ENCODE data around the gene RNASE2.
A peak's percentile ranks its signal among the peaks of the same experiment; 100 is the strongest.
"Not testable (repeated sequence)": the region's sequence is repeated elsewhere in the genome, so short reads cannot be mapped to it uniquely, and the experiment has no call there.

RNASE2 gene

DNA sequence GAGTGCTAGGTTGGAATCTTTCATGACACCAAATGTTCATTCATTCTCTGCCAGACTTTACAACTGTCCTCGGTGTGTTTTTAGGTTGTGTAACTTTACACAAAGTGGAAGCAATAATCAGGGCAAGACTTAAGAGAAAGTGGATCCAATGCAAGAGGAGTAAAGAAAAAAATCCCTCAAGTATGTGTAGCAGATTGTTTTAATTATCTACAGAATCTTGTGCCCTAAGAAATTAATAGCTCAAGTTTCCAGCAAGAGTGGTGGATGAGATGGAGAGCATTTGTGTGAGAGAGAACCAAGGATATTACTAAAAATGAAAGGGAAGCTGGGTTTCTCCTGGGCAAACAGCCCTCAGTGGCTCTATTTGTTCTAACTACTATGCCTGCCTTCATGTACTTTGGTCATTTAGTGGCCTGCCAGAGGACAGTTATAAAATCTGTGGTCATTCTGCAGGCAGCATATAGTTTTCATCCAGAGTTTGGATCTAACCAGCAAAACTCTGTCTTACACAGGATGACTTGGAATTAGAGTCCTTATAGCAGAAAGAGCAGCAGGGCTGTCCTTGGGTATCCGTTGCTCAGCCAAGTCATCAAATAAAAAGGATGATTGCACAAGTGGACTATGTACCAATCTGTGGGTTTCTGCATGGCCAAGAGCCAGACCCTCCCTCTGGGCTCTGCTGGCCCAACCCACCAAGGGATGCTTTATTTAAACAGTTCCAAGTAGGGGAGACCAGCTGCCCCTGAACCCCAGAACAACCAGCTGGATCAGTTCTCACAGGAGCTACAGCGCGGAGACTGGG is at the start of gene RNASE2:
TSS of gene RNASE2 (plus strand) at position 752 of the 802 bp plus-strand sequence. CDS start 285 bp downstream, outside the sequence.
- not testable (repeated sequence) for DNase-seq (ENCODE audit: low spot score)

DNA sequence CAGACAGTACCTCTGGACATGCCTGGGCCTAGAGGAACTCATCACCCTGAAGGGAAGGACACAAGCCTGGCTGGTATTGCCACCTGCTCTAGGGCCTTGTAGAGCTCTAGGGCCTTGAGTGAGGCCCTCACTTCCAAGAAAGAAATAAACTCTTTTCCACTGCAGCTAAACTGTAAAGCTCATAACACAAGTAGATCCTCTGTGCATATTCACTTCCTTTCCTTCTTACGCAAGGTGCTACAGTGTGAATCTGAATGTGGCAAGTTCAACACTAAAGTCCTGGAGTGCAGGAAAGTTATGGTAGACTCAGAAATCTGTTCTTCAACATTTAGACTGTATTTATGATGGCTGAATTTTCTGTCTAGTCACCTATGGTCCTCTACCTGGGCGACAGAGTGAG is 49.6 kb upstream of the RNASE2 start:
- no peak for DNase-seq (ENCODE audit: low spot score)

GRCh38 chr14:20907214-20907613 is 48.1 kb upstream of the RNASE2 start:
- no peak for DNase-seq (ENCODE audit: low spot score)

DNA sequence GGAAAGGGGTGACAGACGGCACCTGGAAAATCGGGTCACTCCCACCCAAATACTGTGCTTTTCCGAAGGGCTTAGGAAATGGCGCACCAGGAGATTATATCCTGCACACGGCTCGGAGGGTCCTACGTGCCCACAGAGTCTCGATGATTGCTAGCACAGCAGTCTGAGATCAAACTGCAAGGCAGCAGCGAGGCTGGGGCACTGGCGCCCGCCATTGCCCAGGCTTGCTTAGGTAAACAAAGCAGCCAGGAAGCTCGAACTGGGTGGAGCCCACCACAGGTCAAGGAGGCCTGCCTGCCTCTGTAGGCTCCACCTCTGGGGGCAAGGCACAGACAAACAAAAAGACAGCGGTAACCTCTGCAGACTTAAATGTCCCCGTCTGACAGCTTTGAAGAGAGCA is 44.5 kb upstream of the RNASE2 start:
- not testable (repeated sequence) for DNase-seq (ENCODE audit: low spot score)

DNA sequence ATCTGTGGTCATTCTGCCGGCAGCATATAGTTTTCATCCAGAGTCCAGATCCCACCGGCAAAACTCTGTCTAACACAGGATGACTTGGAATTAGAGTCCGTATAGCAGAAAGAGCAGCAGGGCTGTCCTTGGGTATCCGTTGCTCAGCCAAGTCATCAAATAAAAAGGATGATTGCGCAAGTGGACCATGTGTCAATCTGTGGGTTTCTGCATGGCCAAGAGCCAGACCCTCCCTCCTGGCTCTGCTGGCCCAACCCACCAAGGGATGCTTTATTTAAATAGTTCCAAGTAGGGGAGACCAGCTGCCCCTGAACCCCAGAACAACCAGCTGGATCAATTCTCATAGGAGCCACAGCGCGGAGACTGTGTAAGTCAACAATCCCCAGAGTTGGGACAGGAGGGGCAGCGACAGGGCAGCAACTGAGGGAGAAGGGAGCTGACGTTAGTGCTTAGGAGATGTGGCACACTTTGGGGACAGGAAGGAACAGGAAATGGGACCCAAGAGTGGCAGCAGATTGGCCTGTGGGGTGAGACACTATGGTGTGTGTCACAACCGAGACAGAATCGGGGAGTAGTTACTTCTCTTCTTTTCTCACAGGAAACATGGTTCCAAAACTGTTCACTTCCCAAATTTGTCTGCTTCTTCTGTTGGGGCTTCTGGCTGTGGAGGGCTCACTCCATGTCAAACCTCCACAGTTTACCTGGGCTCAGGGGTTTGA is 36.1 kb upstream of the RNASE2 start:
- DNase-seq (ENCODE audit: low spot score) = not testable (repeated sequence)

DNA sequence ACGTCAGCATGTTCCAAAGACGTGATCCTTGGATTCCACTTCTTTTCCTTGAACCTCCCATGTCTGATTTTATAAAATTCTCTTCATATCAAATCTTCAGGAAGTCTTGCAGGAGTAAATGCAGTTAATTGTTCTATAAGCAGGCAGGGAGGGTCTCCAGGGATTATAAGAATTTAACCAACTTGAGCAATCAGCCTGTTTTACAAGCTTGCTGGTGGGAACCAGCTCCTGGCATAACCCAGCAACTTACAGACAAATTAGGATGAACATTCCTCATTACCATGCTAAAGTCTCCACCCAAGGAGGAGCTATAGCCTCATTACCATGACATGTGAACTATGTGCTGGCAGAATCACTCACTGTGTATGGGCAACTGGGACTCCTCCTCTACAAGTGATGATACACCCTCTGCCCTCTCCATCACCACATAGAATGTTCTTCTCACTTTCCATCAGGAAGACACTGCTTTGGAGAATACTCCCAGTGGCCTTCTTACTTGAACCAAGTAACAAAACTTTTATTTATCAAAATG is 31.5 kb upstream of the RNASE2 start:
- not testable (repeated sequence) for DNase-seq (ENCODE audit: low spot score)

DNA sequence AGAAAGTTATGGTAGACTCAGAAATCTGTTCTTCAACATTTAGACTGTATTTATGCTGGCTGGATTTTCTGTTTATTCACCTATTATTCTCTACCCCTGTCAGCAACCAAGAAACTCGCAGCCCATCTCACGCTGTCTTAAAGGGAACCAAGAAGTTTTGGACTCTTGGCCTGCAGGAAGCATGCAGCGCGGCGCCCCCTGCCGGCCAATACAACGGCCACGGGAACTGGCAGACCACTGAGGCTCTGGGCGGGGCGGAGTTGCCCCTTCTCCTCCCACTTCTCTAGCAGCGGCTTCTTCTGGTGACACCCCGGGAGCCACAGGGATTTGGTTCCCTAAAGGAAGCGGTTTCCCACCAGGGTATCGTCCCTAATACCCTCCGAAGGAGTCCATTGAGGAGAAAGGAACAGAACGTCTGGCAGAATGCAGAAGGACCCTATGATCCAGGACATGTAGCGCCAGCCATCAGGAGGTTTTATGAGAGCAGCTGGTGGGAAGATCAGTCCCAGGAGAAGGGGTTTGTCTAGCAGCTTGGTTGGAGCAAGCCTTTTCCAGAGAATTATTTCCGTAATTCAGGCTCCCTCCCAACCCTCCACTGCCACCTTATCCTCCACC is 21.0 kb upstream of the RNASE2 start:
- DNase-seq (ENCODE audit: low spot score) = no peak

DNA sequence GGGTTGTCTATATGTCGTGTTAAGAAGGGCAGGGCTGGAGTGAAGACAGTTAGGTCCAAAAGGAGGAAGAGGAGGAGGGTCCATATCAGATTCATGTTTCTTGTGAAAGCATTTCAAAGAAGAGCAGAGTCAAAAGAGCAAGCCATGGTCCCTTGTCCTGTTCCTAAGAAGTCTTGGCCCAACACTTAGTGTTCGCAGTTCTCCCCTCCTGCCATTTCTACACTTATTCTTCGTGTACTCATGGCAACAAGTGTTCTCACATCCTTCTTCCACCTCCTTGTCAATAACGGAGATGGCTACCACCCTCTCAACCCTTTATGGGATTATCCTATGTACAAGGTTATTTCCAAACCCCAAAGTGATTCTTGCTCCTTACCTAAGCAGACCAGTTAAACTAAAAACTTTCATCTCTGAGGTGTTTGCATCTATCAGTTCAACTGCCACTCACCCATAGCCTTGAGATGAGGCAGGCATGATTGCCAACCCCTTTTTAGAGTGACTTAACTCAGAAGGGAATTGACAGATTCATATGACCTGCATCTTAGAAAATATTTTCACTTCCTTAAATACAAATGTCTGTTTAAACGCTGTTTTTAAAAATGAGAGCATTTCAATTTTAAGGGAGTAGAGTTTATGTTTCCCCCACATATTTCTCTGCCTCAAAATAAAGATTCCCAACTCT is 19.8 kb upstream of the RNASE2 start:
- no peak for DNase-seq (ENCODE audit: low spot score)

DNA sequence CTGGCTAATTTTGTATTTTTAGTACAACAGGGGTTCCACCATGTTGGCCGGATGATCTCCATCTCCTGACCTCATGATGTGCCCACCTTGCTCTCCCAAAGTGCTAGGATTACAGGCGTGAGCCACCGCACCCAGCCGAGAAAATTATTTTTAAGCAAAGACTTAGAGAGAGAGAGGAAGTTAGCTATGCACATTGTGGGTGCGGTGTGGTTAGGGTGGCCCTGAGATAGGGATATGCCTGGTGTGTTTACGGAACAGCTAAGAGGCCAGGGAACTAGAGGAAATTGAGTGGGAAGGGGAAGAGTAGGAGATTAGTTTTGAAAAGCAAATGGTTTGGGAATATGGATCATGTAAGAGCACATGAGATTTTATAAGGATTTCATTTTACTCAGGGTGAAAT is 10.1 kb upstream of the RNASE2 start:
- DNase-seq (ENCODE audit: low spot score) = not testable (repeated sequence)

GRCh38 chr14:20946707-20947106 is 8.6 kb upstream of the RNASE2 start:
- DNase-seq (ENCODE audit: low spot score) = not testable (repeated sequence)

DNA sequence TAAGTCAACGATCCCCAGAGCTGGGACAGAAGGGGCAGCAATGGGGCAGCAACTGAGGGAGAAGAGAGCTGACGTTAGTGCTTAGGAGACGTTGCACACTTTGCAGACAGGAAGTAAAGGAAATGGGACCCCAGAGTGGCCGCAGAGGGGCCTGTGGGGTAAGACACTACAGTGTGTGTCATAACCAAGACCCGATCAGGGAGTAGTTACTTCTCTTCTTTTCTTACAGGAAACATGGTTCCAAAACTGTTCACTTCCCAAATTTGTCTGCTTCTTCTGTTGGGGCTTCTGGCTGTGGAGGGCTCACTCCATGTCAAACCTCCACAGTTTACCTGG is 219 bp downstream of the RNASE2 start:
- DNase-seq (ENCODE audit: low spot score) = not testable (repeated sequence)

DNA sequence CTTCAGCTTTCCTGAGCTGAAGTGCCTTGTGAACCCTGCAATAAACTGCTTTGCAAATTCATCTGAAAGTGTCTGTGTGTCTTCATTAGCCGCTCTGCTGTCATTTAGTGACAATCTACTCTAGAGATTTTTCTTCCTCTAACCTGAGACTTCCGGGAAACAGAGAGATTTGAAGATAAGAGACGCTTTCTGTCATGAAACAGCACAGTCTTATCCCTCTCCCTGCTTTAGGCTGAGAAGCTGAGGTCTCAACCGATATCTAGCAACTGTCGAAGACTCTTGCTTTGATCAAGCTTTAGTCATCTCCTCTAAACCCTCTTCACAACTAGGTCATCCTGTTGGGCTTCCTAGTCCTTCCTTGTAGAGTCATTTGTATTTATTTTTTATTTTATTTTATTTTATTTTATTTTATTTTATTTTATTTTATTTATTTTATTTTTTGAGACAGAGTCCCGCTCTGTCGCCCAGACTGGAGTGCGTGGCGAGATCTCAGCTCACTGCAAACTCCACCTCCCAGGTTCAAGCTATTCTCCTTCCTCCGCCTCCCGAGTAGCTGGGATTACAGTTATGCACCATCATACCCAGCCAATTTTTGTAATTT is 1.2 kb downstream of the RNASE2 start:
- DNase-seq (ENCODE audit: low spot score) = no peak

DNA sequence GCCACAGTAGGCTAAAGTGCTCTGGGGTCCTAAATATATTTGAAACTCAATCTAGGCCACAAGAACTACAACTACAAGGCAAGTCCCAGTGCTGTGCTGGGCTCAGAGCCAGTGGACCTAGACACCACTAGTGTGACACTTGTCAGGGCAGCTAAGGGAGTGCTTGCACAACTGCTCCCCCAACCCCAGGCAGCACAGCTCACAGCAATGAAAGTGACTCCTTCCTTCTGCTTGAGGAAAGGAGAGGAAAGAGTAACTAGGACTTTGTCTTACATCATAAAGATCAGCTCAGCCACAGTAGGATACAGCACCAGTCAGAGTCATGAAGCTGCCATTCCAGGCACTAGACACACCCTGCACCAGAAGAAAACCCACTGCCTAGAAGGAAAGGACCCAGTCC is 3.7 kb downstream of the RNASE2 start:
- not testable (repeated sequence) for DNase-seq (ENCODE audit: low spot score)

GRCh38 chr14:20969336-20969735 is 14.0 kb downstream of the RNASE2 start:
- DNase-seq (ENCODE audit: low spot score) = no peak

DNA sequence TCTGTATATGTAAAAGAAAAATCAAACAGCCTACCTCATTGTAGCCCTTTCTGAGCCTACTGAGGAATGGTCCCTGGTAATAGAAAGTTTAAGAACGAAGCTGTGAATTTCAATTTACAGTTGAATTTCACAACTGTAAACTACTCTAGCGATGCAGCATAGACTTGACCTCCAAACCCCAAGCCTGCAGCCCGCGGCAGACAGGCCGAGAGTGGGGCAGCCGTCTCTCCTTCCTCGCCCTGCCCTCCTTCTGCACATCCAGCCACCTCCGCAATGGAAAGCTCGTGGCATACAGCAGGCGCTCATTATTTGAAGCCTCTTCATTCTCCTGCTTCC is 15.3 kb downstream of the RNASE2 start:
- DNase-seq (ENCODE audit: low spot score) = no peak

- DNase-seq (ENCODE audit: low spot score) = peak; percentile 87
These were observed 15.9 kb downstream of the RNASE2 start for GRCh38 chr14:20970983-20971704.

GRCh38 chr14:20971705-20972021 is 16.4 kb downstream of the RNASE2 start:
- no peak for DNase-seq (ENCODE audit: low spot score)

DNA sequence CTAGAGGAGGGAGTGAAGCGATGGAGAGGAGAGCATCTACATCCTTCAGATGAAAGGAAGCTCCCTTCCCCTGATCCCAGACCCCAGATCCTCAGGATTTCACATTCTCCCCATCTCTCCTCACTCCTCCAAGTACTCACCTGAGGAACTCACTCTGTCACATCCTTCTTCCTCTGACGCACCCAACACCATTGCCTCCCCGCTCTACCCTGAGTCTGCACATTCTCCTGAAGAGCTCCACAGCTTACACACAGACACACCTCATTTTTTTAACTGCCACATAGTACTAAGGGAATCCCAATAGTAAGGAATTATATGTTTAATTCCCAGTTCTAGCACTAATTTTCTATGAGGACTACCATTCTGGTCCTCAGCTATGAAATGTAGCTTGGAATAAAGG is 18.2 kb downstream of the RNASE2 start:
- DNase-seq (ENCODE audit: low spot score) = no peak

- DNase-seq (ENCODE audit: low spot score) = no peak
These were observed 21.0 kb downstream of the RNASE2 start for GRCh38 chr14:20976291-20976690.

GRCh38 chr14:20978687-20979086 is 23.4 kb downstream of the RNASE2 start:
- no peak for DNase-seq (ENCODE audit: low spot score)

- no peak for DNase-seq (ENCODE audit: low spot score)
These were observed 25.6 kb downstream of the RNASE2 start for GRCh38 chr14:20980906-20981305.

Data from LoVo (cell line).